HG02870 (cell line): Measurements from ENCODE around the gene TRABD2B.

Experiments
- ATAC-seq: cut with Tn5 transposase; IDR thresholded peaks from one replicate; pipeline ENCODE4 v1.9.1; 2021; ENCODE audit warnings: mild to moderate bottlenecking, moderate library complexity; ENCODE audit not compliant: unreplicated experiment

Gene TRABD2B

DNA sequence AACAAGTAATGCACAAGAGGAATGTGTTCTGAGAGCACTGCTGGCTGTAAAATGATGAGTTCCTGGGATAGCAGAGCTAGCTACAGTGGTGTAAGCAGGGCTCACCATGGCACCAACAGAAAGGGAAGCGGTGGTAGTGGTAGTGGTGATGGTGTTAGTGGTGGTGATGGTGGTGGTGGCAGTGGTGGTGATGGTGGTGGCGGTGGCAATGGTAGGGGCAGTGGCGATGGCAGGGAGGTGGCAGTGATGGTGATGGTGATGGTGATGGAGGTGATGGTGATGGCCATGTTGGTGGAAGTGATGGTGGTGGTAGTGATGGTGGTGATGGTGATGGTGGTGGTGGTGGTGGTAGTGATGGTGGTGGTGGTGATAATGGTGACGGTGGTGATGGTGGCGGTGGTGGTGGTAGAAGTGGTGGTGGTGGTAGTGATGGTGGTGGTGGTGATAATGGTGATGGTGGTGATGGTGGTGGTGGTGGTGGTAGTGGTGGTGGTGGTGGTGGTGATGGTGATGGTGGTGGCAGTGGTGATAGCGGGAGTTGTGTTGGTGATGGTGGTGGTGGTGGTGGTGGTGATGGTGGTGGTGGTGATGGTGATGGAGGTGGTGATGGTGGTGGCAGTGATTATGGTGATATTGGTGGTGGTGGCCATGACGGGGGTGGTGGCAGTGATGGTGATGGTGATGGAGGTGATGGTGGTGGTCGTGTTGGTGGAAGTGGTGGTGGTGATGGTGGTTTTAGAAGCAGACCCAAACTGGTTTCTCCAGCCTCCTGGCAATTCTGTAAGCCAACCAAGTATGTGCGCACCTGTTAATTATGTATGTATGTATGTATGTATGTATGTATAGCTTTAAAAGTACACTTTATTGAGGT is 254.1 kb downstream of the TRABD2B start:
- ATAC-seq = no peak

- no peak for ATAC-seq
Measured at GRCh38 chr1:47738560-47739182, 258.5 kb downstream of the TRABD2B start.

DNA sequence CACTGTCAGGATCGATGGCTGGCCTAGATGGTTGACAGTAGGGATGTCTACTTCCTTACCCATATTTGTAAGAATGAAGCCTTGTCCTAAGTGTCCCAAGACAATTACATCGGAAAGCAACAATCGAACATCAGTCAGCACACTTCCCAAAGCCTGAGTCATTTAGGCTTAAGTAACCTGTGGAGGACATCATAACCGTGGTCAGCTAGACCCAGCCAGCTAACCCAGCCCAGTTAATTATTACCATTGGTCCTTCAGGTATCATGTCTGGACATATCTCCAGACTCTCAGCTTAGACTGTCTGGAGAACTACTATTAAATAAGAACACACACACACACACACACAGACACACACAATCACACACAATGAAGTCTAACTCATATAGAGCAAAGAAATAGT is 264.7 kb downstream of the TRABD2B start:
- ATAC-seq = no peak

- no peak for ATAC-seq
Measured at GRCh38 chr1:47731730-47732129, 265.5 kb downstream of the TRABD2B start.

DNA sequence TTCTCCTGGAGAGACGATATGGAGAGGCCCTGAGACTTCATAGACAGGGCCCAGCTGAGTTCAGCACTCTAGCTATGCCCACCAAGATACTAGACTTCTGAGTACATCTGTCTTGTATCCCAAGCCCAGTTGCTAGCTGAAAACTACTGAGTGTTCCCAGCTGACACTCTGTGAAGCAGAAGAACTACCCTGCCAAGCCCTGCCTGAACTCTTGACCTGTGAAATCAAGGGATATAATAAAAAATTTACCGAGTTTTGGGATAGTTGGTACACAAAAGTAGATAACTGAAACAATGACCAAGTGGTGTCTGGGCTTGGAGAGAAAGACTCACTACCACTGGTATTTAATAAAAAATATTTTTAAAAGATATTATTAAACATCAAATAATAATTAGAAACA is 267.5 kb downstream of the TRABD2B start:
- ATAC-seq = no peak

DNA sequence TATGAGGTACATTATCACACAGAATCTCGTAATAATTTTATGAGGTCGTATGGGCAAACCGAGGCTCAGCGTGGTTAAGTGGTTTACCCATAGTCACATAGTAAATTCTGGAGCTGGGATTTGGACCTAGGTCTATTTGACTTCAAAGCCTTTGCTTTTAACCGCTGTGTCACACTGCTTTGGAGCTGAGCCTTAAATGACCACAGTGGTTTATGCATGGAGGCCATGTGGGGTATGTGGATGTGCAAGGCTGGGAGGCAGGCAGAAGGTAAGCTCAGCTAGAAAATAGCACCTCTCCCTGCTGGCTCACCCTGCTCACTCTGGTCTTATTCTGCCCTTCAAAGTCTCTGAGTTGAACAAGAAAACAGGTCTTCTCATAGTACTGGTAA is 269.5 kb downstream of the TRABD2B start:
- no peak for ATAC-seq

DNA sequence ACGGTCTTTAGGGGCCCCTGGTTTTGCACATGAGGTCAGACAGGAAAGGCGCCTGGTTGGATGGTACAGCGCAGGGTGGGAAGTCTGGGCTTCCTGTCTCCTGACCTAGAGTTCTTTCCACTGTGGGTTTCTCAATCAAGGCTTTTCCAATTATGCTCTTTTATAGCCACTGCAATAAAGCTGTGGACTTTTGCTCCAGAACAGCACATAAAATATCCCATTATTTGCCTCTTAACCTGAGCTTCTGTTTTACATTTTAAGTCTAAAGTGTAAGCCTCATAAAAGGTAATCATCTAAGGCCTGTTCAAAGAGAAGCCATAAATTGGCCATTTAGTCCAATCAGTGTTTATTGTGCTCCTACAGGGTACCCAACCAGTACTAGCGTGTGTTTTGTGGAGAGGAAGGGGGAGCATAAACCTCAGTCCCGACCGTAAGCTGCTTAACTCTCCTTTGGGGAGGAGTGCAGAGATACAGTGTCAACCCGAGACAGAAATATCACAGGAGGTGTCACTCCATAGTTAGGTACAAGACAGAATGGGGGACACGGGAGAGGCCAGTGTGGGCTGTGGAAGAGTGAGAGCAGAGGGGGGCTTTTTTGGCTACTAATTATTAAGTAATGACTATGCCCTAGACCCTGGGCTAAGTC is 270.0 kb downstream of the TRABD2B start:
- no peak for ATAC-seq

GRCh38 chr1:47725992-47726855 is 271.0 kb downstream of the TRABD2B start:
- ATAC-seq = peak; percentile 87

- ATAC-seq = no peak
Measured at GRCh38 chr1:47725511-47725991, 271.6 kb downstream of the TRABD2B start.

DNA sequence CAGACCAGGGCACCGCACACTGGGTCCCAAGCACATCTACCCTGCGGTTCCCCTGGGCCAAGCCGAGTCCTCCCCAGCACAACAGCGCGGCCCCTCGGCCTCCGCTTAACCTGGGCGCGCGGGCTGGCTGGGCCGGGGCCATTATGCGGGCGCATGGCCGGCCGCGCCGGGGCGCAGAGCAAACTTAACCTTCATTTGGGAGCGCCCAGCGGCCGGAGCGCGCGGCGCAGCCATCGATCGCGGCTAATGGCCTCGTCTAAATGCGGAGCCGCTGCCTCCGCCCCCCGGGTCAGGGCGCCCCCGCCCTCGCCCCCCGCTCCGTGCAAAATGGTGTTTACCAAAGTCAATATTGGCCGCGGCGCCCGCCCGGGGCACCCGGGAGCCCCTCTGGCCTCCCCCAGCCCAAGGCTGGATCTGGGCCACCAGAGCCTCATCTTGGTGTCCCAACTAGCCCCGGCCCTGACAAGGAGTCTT is 272.1 kb downstream of the TRABD2B start:
- ATAC-seq = no peak

GRCh38 chr1:47724432-47724999 is 272.7 kb downstream of the TRABD2B start:
- ATAC-seq = no peak

DNA sequence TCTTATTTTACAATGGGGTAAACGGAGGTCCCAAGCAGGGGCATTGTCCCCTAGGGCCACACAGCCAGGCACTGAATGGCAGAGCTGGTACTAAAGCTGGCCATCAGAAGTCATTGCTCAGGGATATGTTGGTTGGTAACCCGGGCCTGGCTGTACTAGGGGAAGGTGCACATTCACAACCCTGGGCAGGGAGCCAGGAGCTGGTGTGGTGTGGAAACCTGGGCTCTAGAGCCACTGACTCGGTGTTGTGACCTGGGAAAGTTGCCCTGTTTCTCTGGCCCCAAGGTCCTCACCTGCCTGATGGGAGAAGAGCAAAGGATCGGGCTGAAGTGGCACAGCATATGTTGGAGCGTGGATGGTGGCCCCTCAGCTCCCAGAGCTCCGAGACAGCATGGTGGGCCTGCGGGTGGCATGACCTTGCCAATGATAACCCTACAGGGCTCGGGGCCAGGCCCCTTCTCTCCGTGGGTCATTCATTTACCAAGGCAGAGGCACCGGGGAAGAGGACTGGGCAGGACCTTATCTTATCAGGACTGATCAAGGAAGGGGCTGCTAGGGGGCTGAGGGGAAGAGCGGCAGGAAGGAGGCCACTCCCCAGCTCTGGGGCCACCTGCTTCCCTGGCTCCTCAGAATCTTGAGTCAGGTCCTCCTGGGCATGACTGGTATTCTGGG is 274.1 kb downstream of the TRABD2B start:
- no peak for ATAC-seq

- no peak for ATAC-seq
Measured at GRCh38 chr1:47722101-47722500, 275.1 kb downstream of the TRABD2B start.

DNA sequence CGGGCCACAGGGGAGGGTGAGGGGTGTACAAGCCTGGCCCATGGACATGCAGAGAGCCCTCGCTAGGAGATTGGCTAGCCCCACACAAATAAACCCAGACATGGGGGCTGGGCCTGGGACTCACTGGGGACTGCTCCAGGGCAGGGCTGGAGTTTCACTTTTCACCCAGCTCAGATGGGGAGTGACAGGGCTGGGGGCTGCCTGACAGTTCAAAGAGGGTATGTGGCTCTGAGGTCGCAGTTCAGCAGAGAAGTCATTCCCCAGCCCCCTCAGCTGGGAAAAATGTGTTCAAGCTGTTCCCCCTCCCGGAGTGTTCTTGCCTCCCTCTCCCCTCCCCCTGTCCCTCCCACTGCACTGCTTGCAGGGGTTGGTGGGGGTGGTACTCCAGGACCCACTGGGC is 277.1 kb downstream of the TRABD2B start:
- no peak for ATAC-seq

DNA sequence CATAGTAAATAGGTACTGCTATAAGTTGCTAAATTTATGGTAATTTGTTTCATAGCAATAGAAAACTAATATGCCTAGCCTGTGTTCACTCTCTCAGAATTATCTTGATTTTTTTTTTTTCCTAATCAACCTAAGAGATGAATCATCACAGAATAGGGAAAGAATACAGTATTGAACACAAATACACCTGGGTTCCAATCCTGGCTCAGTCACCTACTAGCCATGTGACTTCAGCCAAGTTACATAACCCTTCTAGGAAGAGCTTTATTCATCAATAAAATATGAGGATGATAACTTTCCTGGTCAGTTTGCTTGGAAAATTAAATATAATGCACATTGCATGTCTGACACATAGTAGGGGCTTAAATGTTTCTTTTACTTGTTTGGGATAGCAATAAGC is 279.8 kb downstream of the TRABD2B start:
- no peak for ATAC-seq

DNA sequence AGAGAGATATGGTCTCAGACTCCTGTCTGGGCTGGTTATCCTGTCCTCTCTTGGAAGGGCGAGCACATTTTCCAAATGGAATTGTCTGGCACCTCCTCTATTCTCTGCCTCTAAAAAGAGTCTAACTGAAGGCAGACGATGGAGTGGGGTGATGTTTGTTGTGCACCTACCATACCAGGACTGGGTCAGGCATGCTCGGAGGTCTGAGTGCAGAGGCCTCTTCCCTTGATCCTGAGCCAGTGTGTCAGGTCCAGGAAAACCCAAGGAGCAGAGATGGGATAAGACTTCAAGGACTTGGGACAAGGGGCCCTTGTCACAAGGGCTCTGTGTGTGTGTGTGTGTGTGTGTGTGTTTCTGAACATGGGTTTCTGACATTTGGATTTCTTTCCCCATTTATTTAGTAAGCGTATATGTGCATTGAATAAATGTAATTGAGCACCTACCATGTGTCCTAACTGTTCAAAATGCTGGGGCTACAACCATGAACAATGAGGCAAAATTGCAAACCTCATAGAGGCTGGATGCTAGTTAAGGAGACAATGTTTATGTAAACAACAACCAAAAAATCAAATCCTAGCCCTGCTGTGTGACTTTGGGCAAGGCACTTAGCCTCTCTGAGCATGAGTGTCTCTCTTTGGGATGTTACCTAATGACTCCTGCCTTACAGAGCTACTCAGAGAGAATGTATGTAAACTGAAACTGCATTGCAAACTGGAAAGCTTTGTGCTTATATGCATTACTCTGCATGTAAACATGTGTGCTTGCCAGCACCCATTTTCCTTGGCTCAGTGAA is 283.0 kb downstream of the TRABD2B start:
- no peak for ATAC-seq

DNA sequence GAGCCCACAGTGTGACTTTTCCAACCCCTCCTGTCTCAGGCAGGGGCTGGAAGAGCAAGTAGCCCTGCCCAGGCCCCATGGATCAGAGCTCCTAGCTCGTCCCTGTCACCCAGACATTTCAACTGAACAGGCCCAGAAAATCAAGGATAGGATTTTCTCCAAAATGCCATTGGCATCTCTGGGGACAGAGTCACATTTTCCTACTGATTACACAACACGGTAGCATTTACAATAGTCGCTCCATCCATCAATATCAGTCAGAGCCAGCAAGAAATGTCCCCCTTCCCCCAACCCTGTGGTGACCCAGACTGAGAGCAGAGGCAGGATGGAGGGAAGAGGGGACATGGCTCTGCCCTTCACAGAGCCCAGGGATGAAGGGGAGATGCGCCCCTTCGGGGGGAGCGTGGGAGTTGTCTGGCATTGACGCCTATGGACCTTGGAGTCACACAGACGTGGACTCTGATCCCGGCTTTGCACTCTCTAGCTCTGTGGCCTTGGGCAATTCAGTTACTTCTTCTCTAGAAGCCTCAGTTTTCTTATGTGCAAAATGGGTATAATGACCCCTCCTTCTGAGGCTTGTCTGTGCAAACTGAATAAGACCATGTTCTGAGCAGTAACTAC is 283.7 kb downstream of the TRABD2B start:
- no peak for ATAC-seq

DNA sequence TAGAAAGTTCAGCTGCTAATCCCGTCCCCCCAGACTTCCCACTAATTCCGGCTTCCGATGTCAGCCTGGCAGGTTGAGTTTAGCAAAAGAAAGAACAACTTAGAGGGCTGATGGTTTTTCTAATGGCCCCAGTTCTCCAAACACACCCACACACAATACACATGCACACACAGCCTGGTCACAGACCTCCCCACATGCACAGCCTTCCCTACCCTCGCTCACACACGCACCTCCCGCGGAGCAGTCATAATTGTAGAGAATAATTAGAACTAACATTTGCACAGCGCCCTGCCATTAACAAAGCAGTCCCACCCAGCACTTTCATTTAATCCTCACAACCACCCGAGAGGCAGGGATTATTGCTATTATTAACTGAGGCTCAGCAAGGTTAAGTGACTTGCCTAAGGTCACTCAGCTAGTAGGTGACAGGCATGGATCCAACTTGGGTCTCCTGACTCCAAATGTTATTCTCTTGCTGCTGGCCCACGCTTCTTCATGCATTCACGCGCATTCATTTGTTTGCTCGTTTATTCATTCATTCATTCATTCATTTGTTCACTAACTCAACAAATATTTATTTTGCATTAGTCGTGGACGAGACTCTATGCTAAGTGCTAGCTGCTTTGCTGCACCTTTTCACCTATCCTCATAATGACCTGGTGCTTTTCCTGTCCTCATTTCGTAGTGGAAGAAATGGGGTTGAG is 284.4 kb downstream of the TRABD2B start:
- no peak for ATAC-seq
